Large intestine (tissue), 3 donors: Measurements from ENCODE around the gene TRIM6. TPM values are rescaled to one million over a fixed set of nuclear protein-coding genes. Genes with fewer than 3 reads are reported as not detected.
A peak's percentile ranks its signal among the peaks of the same experiment; 100 is the strongest.
"Not testable (repeated sequence)": the region's sequence is repeated elsewhere in the genome, so short reads cannot be mapped to it uniquely, and the experiment has no call there.

Experiments used
- DNase-seq, 2 donors: peaks; one replicate each; pipeline versions ENCODE4 v3.0.0 to v3.0.0-alpha.2; 2013
- H3K27ac ChIP-seq: one replicate; pipeline ENCODE4 v1.5.1; 2013; ENCODE audit warnings: low read length
- H3K27me3 ChIP-seq: 2 replicates; pipeline ENCODE4 v1.6.1; 2013; ENCODE audit warnings: low read length; ENCODE audit not compliant: control insufficient read depth, insufficient read depth
- H3K36me3 ChIP-seq: 2 replicates; pipeline ENCODE4 v1.6.1; 2013; ENCODE audit warnings: low read length; ENCODE audit not compliant: control insufficient read depth, insufficient read depth
- H3K4me1 ChIP-seq: one replicate; pipeline ENCODE4 v1.6.1; 2013; ENCODE audit warnings: low read length; ENCODE audit not compliant: control insufficient read depth, insufficient read depth
- H3K4me3 ChIP-seq: one replicate; pipeline ENCODE4 v1.5.1; 2013; ENCODE audit warnings: low read length
- H3K9me3 ChIP-seq: one replicate; pipeline ENCODE4 v1.6.1; 2013; ENCODE audit warnings: mild to moderate bottlenecking, low read depth, low read length, moderate library complexity; ENCODE audit not compliant: control insufficient read depth
- WGBS: methylation state at CpG from one replicate; pipeline ENCODE4 v1.1.5; 2013; ENCODE audit warnings: low lambda C conversion rate; ENCODE audit not compliant: insufficient coverage; 5-methylcytosine and 5-hydroxymethylcytosine counted together
- polyA plus RNA-seq: library from polyadenylated mRNA; unstranded; fragments of 120-200 nt; gene quantifications from one replicate; pipeline ENCODE4 v1.2.1, GENCODE V29; 2013

TRIM6 gene
- polyA plus RNA-seq, 1 donor: 2.6 TPM

GRCh38 chr11:5624489-5625279 is 28.2 kb downstream of the TRIM6 start, which contains the start of gene TRIM34:
Gene TRIM34, plus strand, starts transcription at chr11:5625001. Its CDS starts 7,331 bp downstream, at chr11:5632332.
- peak within 1 kb of the TSS; percentile 53 for H3K27ac ChIP-seq
- no peaks in the 10 kb centered on the region for H3K36me3 ChIP-seq
- no peaks in the 10 kb centered on the region for H3K9me3 ChIP-seq
- DNase-seq: peak; percentile 70 to 91
- no peaks in the 10 kb centered on the region for H3K27me3 ChIP-seq
- no CpG with 5 or more reads among the region's 7 CpGs for WGBS
- peaks cover 15% of the 10 kb centered on the region for H3K4me1 ChIP-seq
- peak within 1 kb of the TSS; percentile 46 for H3K4me3 ChIP-seq

GRCh38 chr11:5625281-5625680 is 28.8 kb downstream of the TRIM6 start:
- WGBS: no CpG with 5 or more reads among the region's 4 CpGs
- H3K27ac ChIP-seq: peak overlapping the region; percentile 53
- no peaks in the 10 kb centered on the region for H3K36me3 ChIP-seq
- DNase-seq: no peak
- no peaks in the 10 kb centered on the region for H3K27me3 ChIP-seq
- H3K4me1 ChIP-seq: peaks cover 15% of the 10 kb centered on the region
- no peaks in the 10 kb centered on the region for H3K9me3 ChIP-seq
- H3K4me3 ChIP-seq: peak overlapping the region; percentile 46

DNA sequence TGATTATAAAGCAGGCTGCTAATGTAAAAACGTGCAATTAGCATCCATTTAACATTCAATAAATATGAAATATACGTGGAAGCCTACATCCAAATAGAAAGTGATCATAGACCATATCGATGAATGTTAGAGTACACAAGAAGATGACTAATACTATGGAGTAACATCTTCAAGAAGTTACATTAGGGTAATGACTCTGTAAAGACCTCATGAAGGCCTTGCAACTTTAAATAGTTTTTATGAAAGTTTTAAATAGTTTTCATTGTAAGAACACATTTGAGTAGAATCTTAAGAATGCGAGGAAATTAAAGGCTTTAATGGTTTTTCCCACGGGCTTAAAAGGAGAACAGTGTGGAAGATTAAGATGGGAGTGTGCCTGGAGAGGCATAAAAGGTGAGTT is 29.8 kb downstream of the TRIM6 start:
- Histone ChIP-seq H3K27ac (no peak overlapping the region), H3K4me1 (peaks cover 9% of the 10 kb centered on the region), H3K36me3 (no peaks in the 10 kb centered on the region), H3K27me3 (no peaks in the 10 kb centered on the region), H3K4me3 (no peak overlapping the region), H3K9me3 (no peaks in the 10 kb centered on the region)
- DNase-seq: no peak
- 100% methylated on average over 2 of the region's 5 CpGs for WGBS

GRCh38 chr11:5631417-5631816 is 35.0 kb downstream of the TRIM6 start:
- DNase-seq: no peak
- H3K36me3 ChIP-seq: peaks cover 14% of the 10 kb centered on the region
- H3K27me3 ChIP-seq: no peaks in the 10 kb centered on the region
- no peaks in the 10 kb centered on the region for H3K9me3 ChIP-seq
- WGBS: 94% methylated on average over 2 of the region's 2 CpGs
- no peak overlapping the region for H3K4me3 ChIP-seq
- no peak overlapping the region for H3K27ac ChIP-seq
- no peaks in the 10 kb centered on the region for H3K4me1 ChIP-seq

GRCh38 chr11:5631969-5632635 is 35.7 kb downstream of the TRIM6 start:
- Histone ChIP-seq H3K9me3 (no peaks in the 10 kb centered on the region), H3K27ac (no peak overlapping the region), H3K4me3 (no peak overlapping the region), H3K27me3 (no peaks in the 10 kb centered on the region), H3K4me1 (no peaks in the 10 kb centered on the region), H3K36me3 (peaks cover 16% of the 10 kb centered on the region)
- DNase-seq: no peak
- WGBS: no CpG with 5 or more reads among the region's 5 CpGs

DNA sequence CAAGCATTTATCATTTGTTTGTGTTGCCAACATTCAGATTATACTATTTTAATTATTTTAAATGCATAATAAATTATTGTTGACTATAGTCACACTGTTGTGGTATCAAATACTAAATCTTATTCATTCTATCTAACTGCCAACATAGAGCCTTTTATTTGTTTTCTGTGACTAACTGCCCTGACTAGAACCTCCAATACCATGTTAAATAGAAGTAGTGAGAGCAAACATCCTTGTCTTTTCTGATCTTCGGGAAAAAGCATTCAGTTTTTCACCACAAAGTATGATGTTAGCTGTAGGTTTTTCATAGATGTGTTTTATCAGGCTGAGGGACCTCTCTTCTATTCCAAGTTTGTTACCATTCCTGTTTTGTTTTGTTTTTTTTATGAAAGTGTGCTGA is 43.5 kb downstream of the TRIM6 start:
- WGBS: 80% methylated on average over 1 of the region's 1 CpG
- H3K36me3 ChIP-seq: peaks cover 29% of the 10 kb centered on the region
- no peaks in the 10 kb centered on the region for H3K4me1 ChIP-seq
- no peaks in the 10 kb centered on the region for H3K27me3 ChIP-seq
- DNase-seq: no peak
- no peak overlapping the region for H3K27ac ChIP-seq
- no peak overlapping the region for H3K4me3 ChIP-seq
- no peaks in the 10 kb centered on the region for H3K9me3 ChIP-seq

- Histone ChIP-seq H3K4me3 (no peak overlapping the region), H3K4me1 (no peaks in the 10 kb centered on the region), H3K36me3 (peaks cover 19% of the 10 kb centered on the region), H3K27ac (no peak overlapping the region), H3K27me3 (no peaks in the 10 kb centered on the region), H3K9me3 (no peaks in the 10 kb centered on the region)
- no peak for DNase-seq
Measured at GRCh38 chr11:5643585-5643984, 47.1 kb downstream of the TRIM6 start.

- H3K27me3 ChIP-seq: no peaks in the 10 kb centered on the region
- H3K9me3 ChIP-seq: no peaks in the 10 kb centered on the region
- 100% methylated on average over 1 of the region's 3 CpGs for WGBS
- no peak for DNase-seq
- no peaks in the 10 kb centered on the region for H3K4me1 ChIP-seq
- H3K27ac ChIP-seq: no peak overlapping the region
- peaks cover 18% of the 10 kb centered on the region for H3K36me3 ChIP-seq
- H3K4me3 ChIP-seq: no peak overlapping the region
Measured at GRCh38 chr11:5646139-5646538, 49.7 kb downstream of the TRIM6 start.

GRCh38 chr11:5655474-5655873 is 59.0 kb downstream of the TRIM6 start:
- Histone ChIP-seq H3K4me3 (no peak overlapping the region), H3K27ac (no peak overlapping the region), H3K9me3 (no peaks in the 10 kb centered on the region), H3K27me3 (no peaks in the 10 kb centered on the region), H3K36me3 (no peaks in the 10 kb centered on the region), H3K4me1 (no peaks in the 10 kb centered on the region)
- DNase-seq: no peak
- 100% methylated on average over 3 of the region's 4 CpGs for WGBS

DNA sequence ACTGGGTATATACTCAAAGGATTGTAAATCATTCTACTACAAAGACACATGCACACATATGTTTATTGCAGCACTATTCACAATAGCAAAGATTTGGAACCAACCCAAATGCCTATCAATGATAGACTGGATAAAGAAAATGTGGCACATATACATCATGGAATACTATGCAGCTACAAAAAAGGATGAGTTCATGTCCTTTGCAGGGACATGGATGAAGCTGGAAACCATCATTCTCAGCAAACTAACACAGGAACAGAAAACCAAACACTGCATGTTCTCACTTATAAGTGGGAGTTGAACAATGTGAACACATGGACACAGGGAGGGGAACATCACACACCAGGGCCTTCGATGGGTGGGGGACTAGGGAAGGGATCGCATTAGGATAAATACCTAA is 60.5 kb downstream of the TRIM6 start:
- H3K4me3 ChIP-seq, H3K27me3 ChIP-seq, H3K4me1 ChIP-seq, DNase-seq, H3K27ac ChIP-seq, H3K9me3 ChIP-seq, H3K36me3 ChIP-seq: not testable (repeated sequence)
- no CpG with 5 or more reads among the region's 2 CpGs for WGBS
